WTC11 (cell line): ENCODE measurements around the gene SOX4. TPM values are rescaled to one million over a fixed set of nuclear protein-coding genes. Genes with fewer than 3 reads are reported as not detected.

Experiments used
- ATAC-seq: fragments of 200-7000 bp; cut with Tn5 transposase; 2 replicates; pipeline ENCODE4 v1.10.0; 2021; ENCODE audit warnings: mild to moderate bottlenecking, moderate library complexity
- CTCF ChIA-PET: fragments of 300-600 bp; sonication (Branson Sonifier 250); formaldehyde crosslinking; loops from one replicate; lab custom pipeline; 2021; ENCODE audit warnings: antibody characterized with exemption; lab: Charles Lee
- POLR2A ChIA-PET: fragments of 350-600 bp; sonication (Branson Sonifier 250); formaldehyde crosslinking; loops from one replicate; lab custom pipeline; 2021; ENCODE audit warnings: antibody characterized with exemption; lab: Charles Lee
- DNase-seq: peaks from one replicate; pipeline ENCODE4 v3.0.0; 2021; ENCODE audit warnings: low spot score
- H3K27ac Mint-ChIP-seq: 2 replicates; pipeline ENCODE4 v1.8.0; 2021; ENCODE audit warnings: mixed read lengths
- H3K27me3 Mint-ChIP-seq: 2 replicates; pipeline ENCODE4 v1.8.0; 2021; ENCODE audit warnings: low read depth, mild to moderate bottlenecking, moderate library complexity, mixed read lengths
- H3K36me3 Mint-ChIP-seq: 2 replicates; pipeline ENCODE4 v1.8.0; 2021; ENCODE audit warnings: mixed read lengths
- H3K4me1 Mint-ChIP-seq: 2 replicates; pipeline ENCODE4 v1.8.0; 2022; ENCODE audit warnings: mixed read lengths
- H3K4me3 Mint-ChIP-seq: 2 replicates; pipeline ENCODE4 v1.8.0; 2021; ENCODE audit warnings: mild to moderate bottlenecking, moderate library complexity, mixed read lengths
- H3K9me3 Mint-ChIP-seq: 2 replicates; pipeline ENCODE4 v1.8.0; 2021; ENCODE audit warnings: mixed read lengths
- CREM ChIP-seq: sonication (generic); formaldehyde crosslinking; IDR thresholded peaks from 2 replicates; pipeline ENCODE4 v1.8.1; 2022; ENCODE audit warnings: mild to moderate bottlenecking, missing genetic modification reagents, moderate library complexity
- FOXK1 ChIP-seq: sonication (generic); formaldehyde crosslinking; IDR thresholded peaks from 2 replicates; pipeline ENCODE4 v1.8.0; 2022; ENCODE audit warnings: mild to moderate bottlenecking, moderate library complexity, missing genetic modification reagents
- GRHL2 ChIP-seq: fragments of 250-450 bp; sonication (Bioruptor Pico); IDR thresholded peaks from 2 replicates; pipeline ENCODE4 v1.8.0; 2022; ENCODE audit warnings: mild to moderate bottlenecking, moderate library complexity; ENCODE audit not compliant: insufficient replicate concordance, severe bottlenecking
- JUN ChIP-seq: sonication (generic); formaldehyde crosslinking; IDR thresholded peaks from 2 replicates; pipeline ENCODE4 v1.8.0; 2023; ENCODE audit warnings: mild to moderate bottlenecking, missing genetic modification reagents
- KAT7 ChIP-seq: sonication (generic); formaldehyde crosslinking; IDR thresholded peaks from 2 replicates; pipeline ENCODE4 v1.8.1; 2023; ENCODE audit warnings: missing genetic modification reagents, mild to moderate bottlenecking, borderline replicate concordance
- MYBL2 ChIP-seq: sonication (generic); formaldehyde crosslinking; IDR thresholded peaks from 2 replicates; pipeline ENCODE4 v1.8.1; 2023; ENCODE audit warnings: mild to moderate bottlenecking, moderate library complexity, missing genetic modification reagents
- NR1H2 ChIP-seq: sonication (generic); formaldehyde crosslinking; IDR thresholded peaks from 2 replicates; pipeline ENCODE4 v1.9.0; 2021; ENCODE audit warnings: mild to moderate bottlenecking, moderate library complexity, missing genetic modification reagents
- PRDM15 ChIP-seq: sonication (generic); formaldehyde crosslinking; IDR thresholded peaks from 2 replicates; pipeline ENCODE4 v1.8.0; 2022; ENCODE audit warnings: missing genetic modification reagents
- SMAD3 ChIP-seq: sonication (generic); formaldehyde crosslinking; IDR thresholded peaks from 2 replicates; pipeline ENCODE4 v1.8.0; 2022; ENCODE audit warnings: missing genetic modification reagents, mild to moderate bottlenecking, borderline replicate concordance
- SOX15 ChIP-seq: fragments of 250-450 bp; sonication (Bioruptor Pico); IDR thresholded peaks from 2 replicates; pipeline ENCODE4 v1.9.0; 2021; ENCODE audit warnings: mild to moderate bottlenecking
- STAT6 ChIP-seq: sonication (generic); formaldehyde crosslinking; conservative IDR thresholded peaks from 2 replicates; pipeline ENCODE4 v1.8.1; 2023; ENCODE audit warnings: mild to moderate bottlenecking, low read depth, missing genetic modification reagents, moderate library complexity
- ZMAT4 ChIP-seq: fragments of 250-450 bp; sonication (Bioruptor Pico); IDR thresholded peaks from 2 replicates; pipeline ENCODE4 v1.9.0; 2021; ENCODE audit warnings: mild to moderate bottlenecking
- ZNF532 ChIP-seq: fragments of 250-450 bp; sonication (Bioruptor Pico); IDR thresholded peaks from 2 replicates; pipeline ENCODE4 v1.9.0; 2021; ENCODE audit warnings: mild to moderate bottlenecking, borderline replicate concordance
- total RNA-seq: library from RNA; stranded (reverse); gene quantifications from 3 replicates; pipeline ENCODE4 v1.2.3, GENCODE V29; 2021
- TF ChIP-seq, protein P1 (sequence below): sonication (generic); formaldehyde crosslinking; IDR thresholded peaks from 2 replicates; pipeline ENCODE4 v1.8.1; 2022; ENCODE audit warnings: missing genetic modification reagents, borderline replicate concordance
- TF ChIP-seq, protein P2 (sequence below): sonication (generic); formaldehyde crosslinking; IDR thresholded peaks from 2 replicates; pipeline ENCODE4 v1.8.0; 2022; ENCODE audit warnings: mild to moderate bottlenecking, missing genetic modification reagents
- TF ChIP-seq, protein P3 (sequence below): sonication (generic); formaldehyde crosslinking; IDR thresholded peaks from 2 replicates; pipeline ENCODE4 v1.8.0; 2023; ENCODE audit warnings: missing genetic modification reagents, mild to moderate bottlenecking, borderline replicate concordance

Gene SOX4
- total RNA-seq, 1 experiment from 2014 or later, result 182 TPM

DNA sequence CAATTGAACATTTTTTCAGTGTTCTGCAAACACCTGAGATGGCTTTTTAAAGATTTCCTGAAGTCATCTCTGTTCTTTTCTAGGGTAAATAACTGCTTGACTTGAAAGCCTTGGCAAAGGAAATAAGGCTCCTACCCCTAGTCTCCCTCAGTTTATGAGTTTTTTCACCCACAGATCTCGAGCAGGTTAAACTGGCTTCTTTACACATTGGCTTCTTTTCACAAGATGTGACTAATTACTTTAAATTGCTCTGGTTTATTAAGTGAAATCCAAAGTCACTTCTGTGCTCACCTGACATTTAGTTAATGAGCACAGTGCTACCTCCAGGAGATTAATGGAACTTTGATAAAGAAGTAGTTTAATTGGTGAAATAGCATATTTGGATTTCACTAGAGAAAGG is 33.2 kb downstream of the SOX4 start (continued):
- TF ChIP-seq, protein P1, sequence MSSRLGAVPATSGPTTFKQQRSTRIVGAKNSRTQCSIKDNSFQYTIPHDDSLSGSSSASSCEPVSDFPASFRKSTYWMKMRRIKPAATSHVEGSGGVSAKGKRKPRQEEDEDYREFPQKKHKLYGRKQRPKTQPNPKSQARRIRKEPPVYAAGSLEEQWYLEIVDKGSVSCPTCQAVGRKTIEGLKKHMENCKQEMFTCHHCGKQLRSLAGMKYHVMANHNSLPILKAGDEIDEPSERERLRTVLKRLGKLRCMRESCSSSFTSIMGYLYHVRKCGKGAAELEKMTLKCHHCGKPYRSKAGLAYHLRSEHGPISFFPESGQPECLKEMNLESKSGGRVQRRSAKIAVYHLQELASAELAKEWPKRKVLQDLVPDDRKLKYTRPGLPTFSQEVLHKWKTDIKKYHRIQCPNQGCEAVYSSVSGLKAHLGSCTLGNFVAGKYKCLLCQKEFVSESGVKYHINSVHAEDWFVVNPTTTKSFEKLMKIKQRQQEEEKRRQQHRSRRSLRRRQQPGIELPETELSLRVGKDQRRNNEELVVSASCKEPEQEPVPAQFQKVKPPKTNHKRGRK, result no peak
- TF ChIP-seq STAT6 (CRISPR knock-in tag) (no peak), ZMAT4 (no peak), SOX15 (CRISPR knock-in tag) (no peak), CREM (CRISPR knock-in tag) (no peak), ZNF532 (CRISPR knock-in tag) (no peak)

DNA sequence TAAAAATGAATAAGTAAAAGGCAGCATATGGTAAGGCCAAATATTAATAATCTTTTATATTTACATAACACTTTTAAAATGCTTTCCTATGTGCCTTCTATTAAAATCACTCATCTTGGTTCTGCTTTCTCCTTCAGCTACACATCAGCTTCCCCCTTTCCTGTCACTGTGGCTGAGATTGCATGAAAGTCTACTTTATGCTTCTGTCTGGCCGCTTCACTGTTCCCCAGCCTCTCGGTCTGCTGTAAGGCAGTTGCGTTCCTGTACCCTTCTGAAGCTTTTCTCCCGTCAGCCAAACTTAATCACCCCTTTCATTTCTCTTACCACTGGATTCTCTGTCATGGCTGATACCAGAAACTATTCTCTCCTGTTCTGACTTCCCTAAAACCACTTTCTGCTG is 34.6 kb downstream of the SOX4 start:
- peaks cover 3% of the 10 kb centered on the region; the same call in 1 of the 2 replicates for H3K4me1 Mint-ChIP-seq
- no peak overlapping the region for H3K4me3 Mint-ChIP-seq
- POLR2A ChIA-PET, result no interaction called here
- H3K27ac Mint-ChIP-seq, result peak overlapping the region; percentile 73; the same call in 1 of the 2 replicates
- no peak for ATAC-seq
- CTCF ChIA-PET, result interaction anchor here (0.5 kb wide), 1 partner anchor 49 kb away, joined by 3 read pairs; no protein-coding TSS in a partner anchor
- no peaks in the 10 kb centered on the region for H3K36me3 Mint-ChIP-seq
- no peaks in the 10 kb centered on the region; the same call in 1 of the 2 replicates for H3K27me3 Mint-ChIP-seq
- H3K9me3 Mint-ChIP-seq, result peaks cover 6% of the 10 kb centered on the region; the same call in 1 of the 2 replicates
- DNase-seq, result no peak
- TF ChIP-seq KAT7 (CRISPR knock-in tag) (no peak), FOXK1 (CRISPR knock-in tag) (no peak), SMAD3 (no peak), PRDM15 (CRISPR knock-in tag) (no peak), MYBL2 (no peak), GRHL2 (no peak), NR1H2 (CRISPR knock-in tag) (no peak), JUN (CRISPR knock-in tag) (no peak)
- TF ChIP-seq, protein P2, sequence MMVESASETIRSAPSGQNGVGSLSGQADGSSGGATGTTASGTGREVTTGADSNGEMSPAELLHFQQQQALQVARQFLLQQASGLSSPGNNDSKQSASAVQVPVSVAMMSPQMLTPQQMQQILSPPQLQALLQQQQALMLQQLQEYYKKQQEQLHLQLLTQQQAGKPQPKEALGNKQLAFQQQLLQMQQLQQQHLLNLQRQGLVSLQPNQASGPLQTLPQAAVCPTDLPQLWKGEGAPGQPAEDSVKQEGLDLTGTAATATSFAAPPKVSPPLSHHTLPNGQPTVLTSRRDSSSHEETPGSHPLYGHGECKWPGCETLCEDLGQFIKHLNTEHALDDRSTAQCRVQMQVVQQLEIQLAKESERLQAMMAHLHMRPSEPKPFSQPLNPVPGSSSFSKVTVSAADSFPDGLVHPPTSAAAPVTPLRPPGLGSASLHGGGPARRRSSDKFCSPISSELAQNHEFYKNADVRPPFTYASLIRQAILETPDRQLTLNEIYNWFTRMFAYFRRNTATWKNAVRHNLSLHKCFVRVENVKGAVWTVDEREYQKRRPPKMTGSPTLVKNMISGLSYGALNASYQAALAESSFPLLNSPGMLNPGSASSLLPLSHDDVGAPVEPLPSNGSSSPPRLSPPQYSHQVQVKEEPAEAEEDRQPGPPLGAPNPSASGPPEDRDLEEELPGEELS (CRISPR knock-in tag), result no peak
- TF ChIP-seq, protein P3, sequence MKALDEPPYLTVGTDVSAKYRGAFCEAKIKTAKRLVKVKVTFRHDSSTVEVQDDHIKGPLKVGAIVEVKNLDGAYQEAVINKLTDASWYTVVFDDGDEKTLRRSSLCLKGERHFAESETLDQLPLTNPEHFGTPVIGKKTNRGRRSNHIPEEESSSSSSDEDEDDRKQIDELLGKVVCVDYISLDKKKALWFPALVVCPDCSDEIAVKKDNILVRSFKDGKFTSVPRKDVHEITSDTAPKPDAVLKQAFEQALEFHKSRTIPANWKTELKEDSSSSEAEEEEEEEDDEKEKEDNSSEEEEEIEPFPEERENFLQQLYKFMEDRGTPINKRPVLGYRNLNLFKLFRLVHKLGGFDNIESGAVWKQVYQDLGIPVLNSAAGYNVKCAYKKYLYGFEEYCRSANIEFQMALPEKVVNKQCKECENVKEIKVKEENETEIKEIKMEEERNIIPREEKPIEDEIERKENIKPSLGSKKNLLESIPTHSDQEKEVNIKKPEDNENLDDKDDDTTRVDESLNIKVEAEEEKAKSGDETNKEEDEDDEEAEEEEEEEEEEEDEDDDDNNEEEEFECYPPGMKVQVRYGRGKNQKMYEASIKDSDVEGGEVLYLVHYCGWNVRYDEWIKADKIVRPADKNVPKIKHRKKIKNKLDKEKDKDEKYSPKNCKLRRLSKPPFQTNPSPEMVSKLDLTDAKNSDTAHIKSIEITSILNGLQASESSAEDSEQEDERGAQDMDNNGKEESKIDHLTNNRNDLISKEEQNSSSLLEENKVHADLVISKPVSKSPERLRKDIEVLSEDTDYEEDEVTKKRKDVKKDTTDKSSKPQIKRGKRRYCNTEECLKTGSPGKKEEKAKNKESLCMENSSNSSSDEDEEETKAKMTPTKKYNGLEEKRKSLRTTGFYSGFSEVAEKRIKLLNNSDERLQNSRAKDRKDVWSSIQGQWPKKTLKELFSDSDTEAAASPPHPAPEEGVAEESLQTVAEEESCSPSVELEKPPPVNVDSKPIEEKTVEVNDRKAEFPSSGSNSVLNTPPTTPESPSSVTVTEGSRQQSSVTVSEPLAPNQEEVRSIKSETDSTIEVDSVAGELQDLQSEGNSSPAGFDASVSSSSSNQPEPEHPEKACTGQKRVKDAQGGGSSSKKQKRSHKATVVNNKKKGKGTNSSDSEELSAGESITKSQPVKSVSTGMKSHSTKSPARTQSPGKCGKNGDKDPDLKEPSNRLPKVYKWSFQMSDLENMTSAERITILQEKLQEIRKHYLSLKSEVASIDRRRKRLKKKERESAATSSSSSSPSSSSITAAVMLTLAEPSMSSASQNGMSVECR (CRISPR knock-in tag), result no peak
